Measurements from ENCODE around the gene BAD.

BAD gene

GRCh38 chr11:64243236-64243854 lies 41.1 kb downstream of the BAD start:
- no peak for DNase-seq

GRCh38 chr11:64241491-64242374 lies 42.7 kb downstream of the BAD start:
- no peak for DNase-seq

DNA sequence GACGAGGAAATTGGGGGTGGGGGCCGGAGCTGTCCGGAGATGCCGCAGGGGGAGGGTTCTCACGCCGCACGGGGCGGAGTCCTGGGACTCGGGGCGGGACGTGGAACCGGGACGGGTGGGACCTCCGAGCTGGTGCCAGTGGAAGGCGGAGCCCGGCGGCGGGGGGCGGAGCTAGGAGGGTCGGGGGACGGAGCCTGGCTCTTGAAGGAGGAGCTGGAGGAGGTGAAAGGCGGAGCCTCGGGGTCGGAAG lies 43.3 kb downstream of the BAD start:
- DNase-seq, result peak; percentile 100

DNA sequence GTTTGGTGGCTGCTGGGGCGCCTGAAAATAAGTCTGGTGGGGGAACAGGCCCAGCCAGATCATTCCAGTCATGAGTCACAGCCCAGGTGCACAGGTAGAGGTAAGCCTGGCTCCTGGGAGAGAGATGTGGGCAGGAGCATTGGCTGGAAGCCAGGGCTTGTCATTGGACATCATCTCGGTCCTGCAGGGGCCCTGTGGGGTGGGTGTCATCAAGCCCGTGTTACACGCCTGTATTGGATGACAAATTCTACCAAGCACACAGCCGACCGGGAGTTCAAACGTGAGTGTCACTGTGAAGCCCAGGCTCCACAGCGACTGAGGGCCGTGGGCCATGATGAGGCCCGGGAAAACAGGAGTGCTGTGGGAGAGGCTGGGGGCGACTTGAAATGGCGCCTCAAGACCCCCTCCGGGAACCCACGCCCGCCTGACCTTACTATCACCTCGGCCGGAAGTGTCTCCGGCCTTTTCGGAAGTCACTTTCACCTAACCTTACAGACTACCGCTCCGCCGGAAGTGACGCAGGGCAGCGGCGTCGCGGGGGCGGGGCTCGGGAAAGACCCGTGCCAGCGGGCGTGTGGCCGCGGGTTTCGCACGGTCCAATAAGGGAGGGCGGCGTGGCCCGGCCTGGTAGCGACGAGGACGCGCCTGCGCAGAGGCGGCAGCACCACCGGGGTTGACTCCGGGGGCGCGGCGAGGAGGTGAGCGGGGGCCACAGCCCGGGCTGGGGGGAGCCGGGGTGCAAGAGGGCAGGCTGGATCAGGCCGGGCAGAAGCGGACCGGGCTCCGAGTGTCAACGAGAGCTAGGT lies 43.8 kb downstream of the BAD start, which contains the start of gene FKBP2:
TSS of gene FKBP2 (plus strand) at position 661 of the 806 bp plus-strand sequence. CDS start 1,293 bp downstream, outside the sequence.
- DNase-seq, result peak; percentile 97

- DNase-seq, result no peak
Measured at GRCh38 chr11:64239662-64240434, 44.6 kb downstream of the BAD start.

DNA sequence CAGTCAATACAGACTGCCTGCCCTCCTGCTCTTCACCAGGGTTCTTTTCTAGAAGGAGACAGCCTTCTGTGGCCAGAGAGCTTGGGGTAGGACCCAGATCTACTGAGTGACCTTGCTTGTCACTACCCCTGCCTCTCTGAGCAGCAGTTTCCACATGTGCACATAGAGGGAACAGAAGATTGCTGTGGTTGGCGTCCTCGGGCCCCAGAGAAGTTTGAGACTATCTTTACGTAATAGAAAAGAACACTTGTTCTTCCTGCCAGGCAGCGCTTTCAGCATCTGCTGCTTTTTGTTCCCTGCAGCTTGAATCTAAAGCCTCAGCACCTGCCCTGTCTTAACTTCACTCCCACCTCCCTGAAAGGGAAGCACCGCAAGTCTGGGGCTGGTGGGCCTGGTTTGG lies 45.5 kb downstream of the BAD start:
- no peak for DNase-seq

DNA sequence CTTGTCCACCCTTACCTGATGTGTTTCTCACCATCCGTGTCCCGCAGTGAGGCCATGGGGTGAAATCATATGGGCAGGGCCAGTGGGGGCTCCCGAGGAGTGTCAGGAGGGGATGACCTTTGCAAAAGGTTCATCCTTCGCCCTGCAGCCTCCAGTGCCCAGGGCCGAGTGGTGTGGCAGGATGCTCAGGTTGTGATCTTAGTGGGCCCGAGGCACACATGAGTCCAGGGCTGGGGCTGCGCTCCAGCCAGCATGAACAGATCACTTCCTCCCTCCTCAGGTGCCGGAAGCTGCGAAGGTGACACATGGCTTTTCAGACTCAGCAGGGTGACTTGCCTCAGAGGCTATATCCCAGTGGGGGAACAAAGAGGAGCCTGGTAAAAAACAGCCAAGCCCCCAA lies 46.4 kb downstream of the BAD start:
- DNase-seq, result no peak

DNA sequence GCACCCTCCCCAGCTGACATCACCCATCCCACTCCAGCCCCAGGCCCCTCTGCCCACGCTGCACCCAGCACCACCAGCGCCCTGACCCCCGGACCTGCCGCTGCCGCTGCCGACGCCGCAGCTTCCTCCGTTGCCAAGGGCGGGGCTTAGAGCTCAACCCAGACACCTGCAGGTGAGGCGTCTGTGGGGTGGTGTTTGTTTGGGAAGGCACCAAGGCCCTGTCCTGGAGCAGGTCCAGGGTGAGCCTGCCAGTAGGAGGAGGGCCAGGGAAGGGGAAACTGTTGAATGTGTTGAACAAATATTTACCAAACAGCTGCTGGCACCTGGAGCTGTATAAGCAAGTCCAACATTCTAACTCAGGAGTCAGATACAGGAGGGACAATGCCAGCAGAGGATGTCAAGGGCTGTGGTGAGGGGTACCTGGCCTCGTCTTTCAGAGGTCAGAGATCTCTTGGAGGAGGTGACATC lies 46.9 kb downstream of the BAD start:
- no peak for DNase-seq

GRCh38 chr11:64235437-64236161 lies 48.9 kb downstream of the BAD start:
- DNase-seq, result no peak

GRCh38 chr11:64234647-64235379 lies 49.7 kb downstream of the BAD start:
- peak; percentile 34 for DNase-seq

DNA sequence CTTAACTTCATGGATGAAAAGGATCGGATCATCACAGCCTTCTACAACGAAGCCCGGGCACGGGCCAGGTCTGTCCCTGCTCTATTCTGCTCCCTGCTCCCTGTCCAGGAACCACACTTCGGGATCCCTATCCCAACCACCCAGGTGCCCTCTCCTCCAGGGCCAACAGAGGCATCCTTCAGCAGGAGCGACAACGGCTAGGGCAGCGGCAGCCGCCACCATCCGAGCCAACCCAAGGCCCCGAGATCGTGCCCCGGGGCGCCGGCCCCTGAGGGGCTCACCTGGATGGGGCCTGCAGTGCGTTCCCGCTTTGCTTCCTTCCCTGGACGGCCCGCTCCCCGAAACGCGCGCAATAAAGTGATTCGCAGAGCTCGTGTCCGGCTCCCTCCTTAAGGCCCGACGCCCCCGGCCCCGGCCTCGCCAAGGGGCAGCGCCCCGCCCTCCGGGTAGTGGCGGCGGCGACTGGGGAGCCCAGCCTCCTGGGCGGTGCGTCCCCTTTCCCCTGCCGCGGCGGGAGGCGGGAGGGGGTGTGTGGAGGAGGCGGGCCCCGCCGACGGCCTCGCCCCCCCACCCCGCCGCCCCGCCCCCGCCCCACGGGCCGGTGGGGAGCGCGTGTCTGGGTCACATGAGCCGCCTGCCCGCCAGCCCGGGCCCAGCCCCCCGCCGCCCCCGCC lies 50.4 kb downstream of the BAD start, which contains the start of gene VEGFB:
TSS of gene VEGFB (plus strand) at position 672 of the 674 bp plus-strand sequence. CDS start 250 bp downstream, outside the sequence.
- peak; percentile 67 for DNase-seq

GRCh38 chr11:64232967-64233315 lies 51.5 kb downstream of the BAD start:
- no peak for DNase-seq

DNA sequence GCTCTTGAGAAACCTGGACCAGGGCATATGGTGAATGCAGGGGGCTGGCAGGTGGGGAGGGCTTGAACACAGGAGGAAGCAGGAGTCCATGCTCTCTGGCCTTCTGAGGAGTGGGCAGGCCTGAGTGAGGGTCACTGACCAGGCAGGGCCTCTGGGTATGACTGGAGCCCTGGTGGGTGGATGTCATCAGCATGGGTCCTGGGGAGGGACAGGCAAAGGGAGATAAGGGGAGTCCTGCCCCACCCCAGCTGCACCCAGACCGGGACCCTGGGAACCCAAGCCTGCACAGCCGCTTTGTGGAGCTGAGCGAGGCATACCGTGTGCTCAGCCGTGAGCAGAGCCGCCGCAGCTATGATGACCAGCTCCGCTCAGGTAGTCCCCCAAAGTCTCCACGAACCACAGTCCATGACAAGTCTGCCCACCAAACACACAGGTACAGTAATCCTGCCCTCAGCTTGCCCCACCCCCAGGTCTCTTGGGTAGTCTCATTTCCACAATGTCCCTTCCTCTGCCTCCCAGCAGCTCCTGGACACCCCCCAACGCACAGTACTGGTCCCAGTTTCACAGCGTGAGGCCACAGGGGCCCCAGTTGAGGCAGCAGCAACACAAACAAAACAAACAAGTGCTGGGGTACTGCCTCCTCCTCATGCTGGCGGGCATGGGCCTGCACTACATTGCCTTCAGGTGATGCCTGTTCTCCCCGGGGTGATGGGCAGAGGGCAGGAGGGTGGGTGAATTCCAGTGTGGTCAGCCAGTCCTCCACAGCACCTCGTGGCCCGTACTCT lies 52.1 kb downstream of the BAD start:
- no peak for DNase-seq

DNA sequence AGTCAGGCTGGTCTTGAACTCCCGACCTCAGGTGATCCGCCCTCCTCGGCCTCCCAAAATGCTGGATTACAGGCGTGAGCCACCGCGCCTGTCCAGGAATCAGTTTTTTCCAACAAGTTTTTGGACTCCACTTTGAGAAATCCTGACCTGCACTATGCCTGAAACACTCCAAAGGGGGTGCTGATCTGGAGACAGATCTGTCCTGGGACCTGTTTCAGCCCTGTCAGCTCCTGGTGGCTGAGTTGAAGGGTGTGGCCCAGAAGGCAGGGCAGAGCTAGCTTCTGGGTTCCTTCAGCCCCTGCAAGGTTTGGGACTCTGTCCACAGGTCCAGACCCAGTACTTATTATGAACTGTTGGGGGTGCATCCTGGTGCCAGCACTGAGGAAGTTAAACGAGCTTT lies 52.9 kb downstream of the BAD start:
- DNase-seq, result no peak

- DNase-seq, result no peak
Measured at GRCh38 chr11:64230985-64231365, 53.5 kb downstream of the BAD start.

DNA sequence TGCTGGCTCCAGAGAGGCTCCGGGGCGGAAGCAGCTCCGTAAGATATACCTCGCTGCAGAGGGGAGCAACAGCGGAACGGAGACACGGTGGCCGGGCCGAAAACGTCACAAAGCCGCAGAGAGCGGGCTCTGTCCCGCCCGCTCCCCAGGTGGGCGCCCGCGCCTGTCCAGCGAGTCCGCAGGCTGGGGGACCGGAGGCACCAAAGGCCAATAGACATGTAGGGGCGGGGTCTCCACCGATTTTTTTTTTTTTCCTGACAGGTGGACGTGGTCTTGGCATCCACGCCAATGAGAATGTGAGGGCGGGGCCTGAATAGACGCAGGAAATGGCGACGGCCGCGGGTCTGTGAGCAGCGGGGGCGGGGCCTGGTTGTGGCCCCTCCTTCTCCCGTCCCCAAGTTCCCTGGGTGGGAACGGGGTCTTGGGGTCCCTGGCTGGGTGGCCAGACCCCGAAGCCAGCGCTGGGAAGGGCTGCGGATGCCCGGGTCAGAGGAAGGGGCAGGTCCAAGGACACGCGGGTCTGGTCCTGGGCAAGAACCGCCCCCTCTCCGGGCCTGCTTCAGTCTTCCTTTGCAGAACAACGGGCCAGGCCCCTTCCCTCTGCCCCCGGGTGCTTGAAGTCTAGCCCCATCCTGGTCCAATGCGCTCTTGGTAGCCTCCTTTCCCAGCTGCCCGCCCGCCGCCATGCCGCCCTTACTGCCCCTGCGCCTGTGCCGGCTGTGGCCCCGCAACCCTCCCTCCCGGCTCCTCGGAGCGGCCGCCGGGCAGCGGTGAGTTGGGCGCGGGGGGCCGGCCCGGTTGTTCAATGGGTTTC lies 54.1 kb downstream of the BAD start, which contains the start of gene DNAJC4:
TSS of gene DNAJC4 (plus strand) at position 378 of the 814 bp plus-strand sequence. CDS start at position 685, 307 bp downstream.
- peak; percentile 83 for DNase-seq

- DNase-seq, result no peak
Measured at GRCh38 chr11:64229744-64230170, 54.7 kb downstream of the BAD start.

DNA sequence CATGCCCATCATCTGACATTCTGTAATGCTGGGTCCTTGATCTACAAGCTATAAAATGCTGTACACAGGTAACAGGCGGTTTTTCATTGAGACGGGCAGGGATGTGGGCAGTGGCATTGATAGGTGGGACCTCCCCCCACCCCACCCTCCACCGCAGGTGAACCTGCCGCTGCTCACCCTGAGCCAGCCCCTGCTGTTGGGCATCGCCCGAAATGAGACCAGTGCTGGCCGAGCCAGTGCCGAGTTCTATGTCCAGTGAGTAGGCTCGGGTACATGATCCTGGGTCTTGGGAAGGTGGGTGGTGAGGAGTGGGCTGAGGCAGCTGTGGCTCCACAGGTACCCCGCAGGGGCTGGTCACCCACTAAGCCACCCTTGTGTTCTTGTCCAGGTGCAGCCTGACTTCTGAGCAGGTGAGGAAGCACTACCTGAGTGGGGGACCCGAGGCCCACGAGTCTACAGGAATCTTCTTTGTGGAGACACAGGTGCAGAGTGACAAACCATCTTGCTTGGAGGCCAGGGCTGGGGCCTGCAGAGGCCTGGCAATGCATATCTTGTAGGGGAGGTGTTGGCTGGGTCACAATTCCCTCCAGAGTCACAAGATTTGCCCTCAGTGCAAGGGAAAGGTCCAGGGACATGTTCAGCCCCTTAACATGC lies 55.2 kb downstream of the BAD start:
- no peak for DNase-seq

Data from activated CD4-positive, alpha-beta T cell treated with anti-CD3 and anti-CD28 coated beads, Interleukin-2, amount 50 U/mL, for 1 hour (primary cell).